Heart right ventricle (tissue), 16 donors: ENCODE measurements around the gene TEF. TPM values are rescaled to one million over a fixed set of nuclear protein-coding genes. Genes with fewer than 3 reads are reported as not detected.

Source experiments
- ATAC-seq, 8 donors: fragments of 200-7000 bp; cut with Tn5 transposase; one replicate each; pipeline ENCODE4 v1.9.1; 2020; ENCODE audit warnings: mild to moderate bottlenecking in 8 of 8, moderate library complexity in 8 of 8, moderate number of reproducible peaks in 1 of 8
- DNase-seq, 2 donors: peaks; one replicate each; pipeline ENCODE4 v3.0.0-alpha.2; 2020
- H3K27ac ChIP-seq, 10 donors: fragments of 200-600 bp; sonication (generic) in 2 of 10; one replicate each; pipeline versions ENCODE4 v1.5.0 to v1.8.0; 2020 to 2022; ENCODE audit warnings: mild to moderate bottlenecking in 3 of 10
- H3K27me3 ChIP-seq, 7 donors: fragments of 200-600 bp; one replicate each; pipeline ENCODE4 v1.8.0; 2021 to 2022; ENCODE audit warnings: mild to moderate bottlenecking in 2 of 7
- H3K36me3 ChIP-seq, 9 donors: fragments of 200-600 bp; sonication (generic) in 1 of 9; one replicate each; pipeline versions ENCODE4 v1.5.0 to v1.8.0; 2020 to 2022; ENCODE audit warnings: mild to moderate bottlenecking in 2 of 9
- H3K4me1 ChIP-seq, 9 donors: fragments of 200-600 bp; sonication (generic) in 1 of 9; one replicate each; pipeline versions ENCODE4 v1.5.0 to v1.8.0; 2020 to 2022; ENCODE audit warnings: mild to moderate bottlenecking in 4 of 9
- H3K4me3 ChIP-seq, 10 donors: fragments of 200-600 bp; sonication (generic) in 2 of 10; one replicate each; pipeline versions ENCODE4 v1.5.0 to v1.8.0; 2020 to 2022; ENCODE audit warnings: mild to moderate bottlenecking in 7 of 10, moderate library complexity in 2 of 10
- H3K9me3 ChIP-seq, 11 donors: fragments of 200-600 bp in 10 of 11; sonication (generic) in 2 of 11; one replicate each; pipeline versions ENCODE4 v1.5.0 to v1.8.0; 2013 to 2022; ENCODE audit warnings: mild to moderate bottlenecking in 2 of 11, control low read depth in 1 of 11, moderate library complexity in 1 of 11
- WGBS, 2 donors: extraction: QIAGEN DNeasy Blood & Tissue Kit; methylation state at CpG; one replicate each; pipeline ENCODE4 v1.1.7; 2013; ENCODE audit warnings: inconsistent platforms in 1 of 2; 5-methylcytosine and 5-hydroxymethylcytosine counted together
- intact Hi-C, 10 donors: fragments of 100-400 bp; cut with DNase I; formaldehyde crosslinking; loops; one replicate each; pipeline versions ENCODE4 v1.11.1 to v1.14.2; 2022
- polyA plus RNA-seq, 2 donors: library from polyadenylated mRNA; stranded (reverse); fragments of 200-250 nt; gene quantifications; one replicate each; pipeline ENCODE4 v1.2.3, GENCODE V29; 2013
- total RNA-seq, 10 donors: library from RNA; stranded (reverse); fragmentation: NEBNext Ultra II Directional in 3 of 10; extraction: Animal tissue kit (Norgen Biotek cat#: 25700) in 3 of 10; gene quantifications; one replicate each; pipeline versions ENCODE4 v1.2.1 to v1.2.4, GENCODE V29; 2021 to 2023
- TF ChIP-seq, protein P1 (sequence below), 9 donors: fragments of 200-600 bp; sonication (generic) in 2 of 9; IDR thresholded peaks; one replicate each; pipeline versions ENCODE4 v1.5.0 to v1.8.0; 2021 to 2022; ENCODE audit warnings: antibody characterized with exemption in 9 of 9, mild to moderate bottlenecking in 5 of 9, moderate library complexity in 1 of 9
- donor health status: Arrhythmogenic right ventricular cardiomyopathy.
- donor health status: ischemic (EF 13 %, LVEDD 7.1; RV severe dilation, severe dysfunction).
- donor health status: healthy with polysubstance abuse.
- donor health status: DM: no; HTN: yes; CAD: no.
- donor health status: DM: no; HTN: no; CAD: no.
- donor health status: ischemic (EF 25% LVEDD 6.9; RV normal size, moderate dysfunction).
- donor health status: ischemic (EF 25% LVEDD 5.7; RV mildly dilated, moderate dysfunction).
- donor health status: healthy.
- donor health status: DM: yes; HTN: yes; CAD: no.
- donor health status: Ischemic cardiomyopathy.
- donor health status: ischemic (EF 35%, LVEDD 5.7; RV mildly dilated, moderate dysfunction).
- donor health status: nonischemic (EF 11% LVEDD 7.7; RV severe dilation, severe dysfunction).
- donor health status: DM: yes; HTN: yes; CAD: no.
- donor health status: PGD.
- donor health status: ischemic (EF 29% LVEDD 5.4; RV normal size, mild dysfunction).
- donor health status: nonischemic (EF 23%, LVEDD 6.1; RV moderate dilation, normal function).

The TEF gene
- total and polyA plus RNA-seq, 12 donors = 5.5 to 29.1 (median 16.9) TPM

DNA sequence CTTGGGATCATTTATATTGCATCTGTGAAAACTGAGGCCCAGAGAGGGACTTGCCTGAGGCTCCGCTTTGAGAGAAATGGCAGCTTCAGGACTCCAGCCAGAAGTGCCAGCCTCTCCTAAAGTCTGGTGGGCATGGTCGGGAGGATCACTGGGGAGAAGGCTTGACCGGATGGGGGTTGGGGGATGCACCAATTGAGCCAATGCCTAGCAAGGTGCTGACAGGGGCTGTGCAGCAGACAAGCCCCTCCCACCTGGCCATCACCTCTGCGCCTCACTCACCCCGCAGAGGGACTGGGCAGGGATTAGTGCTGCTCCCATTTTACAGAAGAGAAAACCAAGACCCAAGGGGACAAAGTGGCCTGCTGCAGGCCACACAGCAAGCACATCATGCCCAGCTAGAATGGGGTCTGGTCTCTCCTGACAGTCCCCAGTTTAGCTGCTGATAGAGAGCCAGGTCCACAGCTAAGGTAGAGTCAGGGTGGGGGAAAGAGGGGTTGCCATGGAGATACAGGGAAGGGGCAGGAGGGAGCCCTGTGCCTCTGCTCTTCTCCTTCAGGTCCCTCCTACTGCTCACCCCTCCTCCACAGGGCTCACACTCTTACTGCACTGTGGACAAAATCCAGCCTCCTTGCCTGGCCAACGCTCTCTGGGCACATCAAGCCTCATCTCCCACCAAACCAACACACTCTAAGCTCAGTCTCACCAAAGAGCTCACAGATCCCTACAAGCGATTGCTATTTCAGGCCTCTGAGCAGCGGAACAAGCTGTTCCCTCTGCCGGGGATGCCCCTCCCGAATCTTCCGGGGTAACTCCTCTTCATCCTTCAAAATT is 29.5 kb downstream of the TEF start:
- peak in 5 of 8 donors; percentile 1 to 49 (median 5) for ATAC-seq
- H3K27ac ChIP-seq = peak overlapping the region; percentile 95 to 100 (median 100)
- H3K36me3 ChIP-seq = no peaks in the 10 kb centered on the region
- TF ChIP-seq, protein P1, sequence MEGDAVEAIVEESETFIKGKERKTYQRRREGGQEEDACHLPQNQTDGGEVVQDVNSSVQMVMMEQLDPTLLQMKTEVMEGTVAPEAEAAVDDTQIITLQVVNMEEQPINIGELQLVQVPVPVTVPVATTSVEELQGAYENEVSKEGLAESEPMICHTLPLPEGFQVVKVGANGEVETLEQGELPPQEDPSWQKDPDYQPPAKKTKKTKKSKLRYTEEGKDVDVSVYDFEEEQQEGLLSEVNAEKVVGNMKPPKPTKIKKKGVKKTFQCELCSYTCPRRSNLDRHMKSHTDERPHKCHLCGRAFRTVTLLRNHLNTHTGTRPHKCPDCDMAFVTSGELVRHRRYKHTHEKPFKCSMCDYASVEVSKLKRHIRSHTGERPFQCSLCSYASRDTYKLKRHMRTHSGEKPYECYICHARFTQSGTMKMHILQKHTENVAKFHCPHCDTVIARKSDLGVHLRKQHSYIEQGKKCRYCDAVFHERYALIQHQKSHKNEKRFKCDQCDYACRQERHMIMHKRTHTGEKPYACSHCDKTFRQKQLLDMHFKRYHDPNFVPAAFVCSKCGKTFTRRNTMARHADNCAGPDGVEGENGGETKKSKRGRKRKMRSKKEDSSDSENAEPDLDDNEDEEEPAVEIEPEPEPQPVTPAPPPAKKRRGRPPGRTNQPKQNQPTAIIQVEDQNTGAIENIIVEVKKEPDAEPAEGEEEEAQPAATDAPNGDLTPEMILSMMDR (IDR thresholded peaks at IDR 0.05) = no peak
- no peak for DNase-seq
- no peaks in the 10 kb centered on the region for H3K9me3 ChIP-seq
- WGBS, 2 donors = 52 to 57% methylated on average over 11 of the region's 11 CpGs
- H3K4me3 ChIP-seq = no peak overlapping the region
- no peaks in the 10 kb centered on the region for H3K27me3 ChIP-seq
- peaks cover 18 to 59% (median 46%) of the 10 kb centered on the region in 9 donors for H3K4me1 ChIP-seq
- intact Hi-C loops = loop anchor here in 2 of 10 donors (2.0 kb wide), 2 partner anchors 34 to 36 kb away; partner anchors contain the start of gene TOB2 (in 1 of the 2)

DNA sequence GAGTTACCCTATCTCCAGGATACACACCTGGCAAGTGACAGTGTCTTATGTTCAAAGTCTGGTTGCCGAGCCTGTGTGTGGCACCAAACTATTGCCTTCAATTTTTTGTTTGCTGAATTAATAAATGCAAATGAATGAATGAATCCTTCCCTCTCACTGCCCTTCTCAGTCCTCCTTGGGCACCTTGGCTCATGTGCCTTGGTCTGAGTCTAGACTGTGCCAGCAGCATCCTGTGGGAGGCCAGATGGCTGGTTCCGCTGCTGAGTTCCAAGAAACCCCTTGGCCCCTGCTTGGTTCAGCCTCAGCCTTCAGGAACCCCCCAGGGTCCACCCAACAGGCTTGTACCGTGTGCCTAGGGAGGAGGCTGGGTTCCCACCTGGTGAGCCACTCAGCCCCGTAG is 33.8 kb downstream of the TEF start:
- H3K9me3 ChIP-seq = no peaks in the 10 kb centered on the region
- intact Hi-C loops = no loop called here
- DNase-seq (no peak), ATAC-seq (no peak)
- H3K27ac ChIP-seq = peak overlapping the region in 9 of 10 donors; percentile 95 to 100 (median 100)
- H3K4me1 ChIP-seq = peaks cover 19 to 77% (median 68%) of the 10 kb centered on the region in 9 donors
- TF ChIP-seq, protein P1 (IDR thresholded peaks at IDR 0.05) = no peak
- WGBS, 2 donors = 94% methylated on average over 4 of the region's 4 CpGs
- H3K36me3 ChIP-seq = no peaks in the 10 kb centered on the region
- H3K4me3 ChIP-seq = peak overlapping the region in 3 of 10 donors; percentile 65 to 83 (median 71)
- H3K27me3 ChIP-seq = no peaks in the 10 kb centered on the region

DNA sequence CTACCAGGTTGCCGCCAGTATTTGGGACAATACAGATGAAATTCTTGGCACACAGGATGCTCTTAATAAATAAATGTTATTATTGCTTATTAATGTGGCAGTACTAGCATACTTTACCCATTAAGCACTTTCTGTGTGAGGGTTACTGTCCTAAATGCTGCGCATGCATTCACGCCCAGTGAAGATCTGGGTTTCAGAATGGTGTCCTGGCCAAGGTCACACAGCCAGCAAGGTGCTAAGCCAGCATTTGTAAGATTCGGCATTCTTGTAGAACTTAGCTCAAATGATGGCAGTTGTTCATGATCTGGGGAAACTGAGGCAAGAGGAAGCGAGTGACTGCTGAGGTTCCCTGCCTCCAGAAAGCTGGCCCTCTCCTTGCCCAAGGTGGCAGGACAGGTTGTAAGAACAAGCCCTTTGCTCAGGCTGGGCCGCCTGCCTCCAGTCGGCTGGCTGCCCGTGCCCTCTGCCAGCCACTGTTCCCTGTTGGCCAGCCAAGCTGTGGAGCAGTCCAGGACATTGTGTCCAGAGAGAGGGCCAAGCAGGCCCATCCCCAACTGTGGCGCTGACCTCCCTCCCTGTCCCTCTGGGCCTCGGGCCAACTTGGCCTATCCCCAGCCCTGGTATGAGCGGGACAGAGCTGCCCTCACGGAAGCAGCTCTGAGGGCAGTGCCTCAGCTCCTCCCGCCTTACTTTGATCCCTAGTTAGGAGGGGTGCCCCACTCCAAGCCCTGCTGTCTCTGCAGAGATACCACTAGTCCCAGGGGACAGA is 36.1 kb downstream of the TEF start:
- no peaks in the 10 kb centered on the region for H3K9me3 ChIP-seq
- H3K27me3 ChIP-seq = no peaks in the 10 kb centered on the region
- H3K4me1 ChIP-seq = peaks cover 12 to 54% (median 46%) of the 10 kb centered on the region in 9 donors
- ATAC-seq (peak; percentile 56 to 90 (median 78)), DNase-seq (peak; percentile 88 to 92)
- TF ChIP-seq, protein P1 (IDR thresholded peaks at IDR 0.05) = no peak
- intact Hi-C loops = no loop called here
- peaks cover 0 to 8% (median 0%) of the 10 kb centered on the region in 9 donors for H3K36me3 ChIP-seq
- peak overlapping the region; percentile 73 to 99 (median 89) for H3K27ac ChIP-seq
- no peak overlapping the region for H3K4me3 ChIP-seq
- WGBS, 2 donors = 40 to 44% methylated on average over 13 of the region's 13 CpGs

DNA sequence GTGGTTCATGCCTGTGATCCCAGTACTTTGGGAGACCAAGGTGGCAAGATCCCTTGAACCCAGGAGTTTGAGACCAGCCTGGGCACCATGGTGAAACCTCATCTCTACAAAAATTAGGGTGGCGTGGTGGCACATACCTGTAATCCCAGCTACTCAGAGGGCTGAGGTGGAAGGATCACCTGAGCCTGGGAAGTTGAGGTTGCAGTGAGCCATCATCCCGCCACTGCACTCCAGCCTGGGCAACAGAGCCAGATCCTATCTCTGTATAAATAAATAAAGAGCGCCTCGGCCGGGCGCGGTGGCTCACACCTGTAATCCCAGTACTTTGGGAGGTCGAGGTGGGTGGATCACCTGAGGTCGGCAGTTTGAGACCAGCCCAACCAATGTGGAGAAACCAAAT is 37.0 kb downstream of the TEF start:
- H3K27me3 ChIP-seq = no peaks in the 10 kb centered on the region
- H3K9me3 ChIP-seq = no peaks in the 10 kb centered on the region
- peaks cover 0 to 17% (median 6%) of the 10 kb centered on the region in 9 donors for H3K36me3 ChIP-seq
- intact Hi-C loops = no loop called here
- no peak overlapping the region for H3K4me3 ChIP-seq
- no peak for ATAC-seq
- peaks cover 12 to 50% (median 44%) of the 10 kb centered on the region in 9 donors for H3K4me1 ChIP-seq
- H3K27ac ChIP-seq = peak overlapping the region; percentile 21 to 99 (median 89)
- no peak for DNase-seq
- WGBS, 2 donors = 91 to 94% methylated on average over 9 of the region's 9 CpGs
- TF ChIP-seq, protein P1 (IDR thresholded peaks at IDR 0.05) = no peak
